ENCODE data around the gene PCDHAC1.

Gene PCDHAC1

DNA sequence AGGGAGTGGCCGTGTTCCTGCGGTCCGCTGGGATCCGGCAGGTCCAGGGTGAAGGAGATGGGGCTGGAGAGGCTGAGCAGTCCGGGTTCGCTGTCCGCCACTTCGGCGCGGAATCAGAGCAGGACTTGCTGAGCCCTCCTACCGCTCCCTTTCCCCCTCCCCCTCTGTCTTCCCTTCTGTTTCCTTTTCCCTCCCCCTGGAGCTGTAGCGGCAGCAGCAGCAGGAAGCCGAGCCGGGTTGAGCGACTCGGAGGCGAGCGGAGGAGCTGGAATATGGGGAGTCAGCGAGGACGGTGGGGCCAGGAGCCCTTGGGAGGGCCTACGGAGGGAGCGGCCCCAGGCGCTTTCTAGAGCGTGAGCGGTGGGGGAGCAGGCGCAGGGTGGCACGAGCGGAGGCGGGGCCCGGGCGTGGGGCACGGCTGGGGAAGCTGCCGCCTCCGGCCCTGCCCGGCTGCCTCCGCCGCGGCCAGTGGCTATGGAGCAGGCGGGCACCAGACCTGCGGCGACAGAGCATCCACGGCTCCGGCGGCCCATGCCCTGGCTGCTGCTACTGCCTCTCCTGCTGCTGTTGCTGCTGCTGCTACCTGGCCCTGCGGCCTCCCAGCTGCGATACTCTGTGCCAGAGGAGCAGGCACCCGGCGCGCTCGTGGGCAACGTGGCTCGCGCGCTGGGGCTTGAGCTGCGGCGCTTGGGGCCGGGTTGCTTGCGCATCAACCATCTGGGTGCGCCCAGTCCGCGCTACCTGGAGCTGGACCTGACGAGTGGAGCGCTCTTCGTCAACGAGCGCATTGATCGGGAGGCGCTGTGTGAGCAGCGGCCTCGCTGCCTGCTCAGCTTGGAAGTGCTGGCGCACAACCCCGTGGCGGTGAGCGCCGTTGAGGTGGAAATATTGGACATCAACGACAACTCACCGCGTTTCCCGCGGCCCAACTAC, 40.5 kb downstream of the PCDHAC1 start, which contains the start of gene PCDHAC2:
PCDHAC2 (plus strand) TSS at position 184 of the 933 bp plus-strand sequence; CDS start at position 475, 291 bp downstream.
- no peak for DNase-seq (ENCODE audit: low read depth in 2 of 2)

DNA sequence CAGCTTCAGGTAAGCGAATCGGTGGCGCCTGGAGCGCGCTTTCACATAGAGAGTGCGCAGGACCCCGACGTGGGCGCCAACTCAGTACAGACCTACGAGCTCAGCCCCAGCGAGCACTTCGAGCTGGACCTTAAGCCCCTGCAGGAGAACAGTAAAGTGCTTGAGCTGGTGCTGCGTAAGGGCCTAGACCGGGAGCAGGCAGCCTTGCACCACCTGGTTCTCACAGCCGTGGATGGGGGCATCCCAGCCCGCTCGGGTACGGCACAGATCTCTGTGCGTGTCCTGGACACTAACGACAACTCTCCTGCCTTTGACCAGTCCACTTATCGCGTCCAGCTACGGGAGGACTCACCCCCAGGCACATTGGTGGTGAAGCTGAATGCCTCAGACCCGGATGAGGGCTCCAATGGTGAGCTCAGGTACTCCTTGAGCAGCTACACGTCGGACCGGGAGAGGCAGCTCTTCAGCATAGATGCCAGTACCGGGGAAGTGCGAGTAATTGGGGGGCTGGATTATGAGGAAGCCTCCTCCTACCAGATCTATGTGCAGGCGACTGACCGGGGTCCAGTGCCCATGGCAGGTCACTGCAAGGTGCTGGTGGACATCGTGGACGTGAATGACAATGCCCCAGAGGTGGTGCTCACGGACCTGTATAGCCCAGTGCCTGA, 41.3 kb downstream of the PCDHAC1 start:
- no peak for DNase-seq (ENCODE audit: low read depth in 2 of 2)

DNA sequence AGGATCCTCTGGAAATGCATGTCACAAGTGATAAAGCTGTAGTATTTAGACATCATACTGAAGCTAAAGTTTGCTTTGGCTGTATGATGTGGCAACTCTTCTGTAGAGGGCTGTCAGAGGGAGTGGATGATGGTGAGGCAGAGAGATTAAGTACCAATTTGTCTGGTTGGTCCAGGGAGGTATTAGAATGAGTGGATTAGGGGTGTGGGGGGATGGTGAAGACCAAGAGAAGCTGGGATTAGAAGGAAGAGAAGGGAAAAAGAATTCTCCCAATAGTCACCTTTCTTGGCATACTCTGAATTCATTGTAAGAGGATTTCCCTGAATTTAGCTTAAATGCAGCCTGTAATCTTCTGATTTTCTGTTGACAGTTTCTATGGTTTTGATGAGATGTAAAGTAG, 43.8 kb downstream of the PCDHAC1 start:
- DNase-seq (ENCODE audit: low read depth in 2 of 2): no peak

DNA sequence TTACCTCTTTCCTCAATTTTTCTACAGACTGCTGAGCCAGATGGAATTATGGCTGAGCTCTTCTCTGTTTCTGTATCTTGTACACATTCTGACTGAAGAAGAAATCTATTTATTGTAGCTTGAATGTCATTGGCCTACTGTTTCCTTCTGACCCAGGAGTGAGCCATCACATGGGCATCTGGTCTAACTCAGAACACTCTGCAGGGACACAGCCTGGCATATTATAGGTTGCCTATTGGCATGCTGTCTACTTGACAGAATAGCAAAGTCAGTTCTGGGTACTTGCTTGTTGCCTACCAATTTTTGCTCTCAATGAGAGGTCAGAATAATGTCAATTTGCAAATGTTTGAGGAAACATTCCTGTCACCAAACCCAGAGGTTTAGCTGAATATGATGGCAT, 47.5 kb downstream of the PCDHAC1 start:
- DNase-seq (ENCODE audit: low read depth in 2 of 2): no peak

DNA sequence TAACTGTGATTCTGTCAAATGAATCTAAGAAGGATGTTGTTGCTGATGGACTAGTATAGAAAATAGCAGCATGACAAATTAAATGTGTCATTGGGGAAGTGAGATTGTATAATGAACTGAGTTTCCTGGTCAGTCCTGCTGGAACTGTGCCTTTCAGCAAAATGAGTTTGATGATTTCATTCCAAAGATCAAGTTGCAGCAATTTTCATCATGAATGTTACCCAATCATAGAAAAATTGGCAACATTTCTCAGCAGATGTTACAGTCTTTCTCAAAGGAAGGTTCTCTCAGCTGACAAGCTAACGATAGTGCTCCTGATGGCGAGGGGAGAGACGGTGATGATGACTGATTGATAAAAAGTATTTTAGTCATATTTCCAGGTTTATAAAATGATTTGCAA, 50.9 kb downstream of the PCDHAC1 start:
- no peak for DNase-seq (ENCODE audit: low read depth in 2 of 2)

DNA sequence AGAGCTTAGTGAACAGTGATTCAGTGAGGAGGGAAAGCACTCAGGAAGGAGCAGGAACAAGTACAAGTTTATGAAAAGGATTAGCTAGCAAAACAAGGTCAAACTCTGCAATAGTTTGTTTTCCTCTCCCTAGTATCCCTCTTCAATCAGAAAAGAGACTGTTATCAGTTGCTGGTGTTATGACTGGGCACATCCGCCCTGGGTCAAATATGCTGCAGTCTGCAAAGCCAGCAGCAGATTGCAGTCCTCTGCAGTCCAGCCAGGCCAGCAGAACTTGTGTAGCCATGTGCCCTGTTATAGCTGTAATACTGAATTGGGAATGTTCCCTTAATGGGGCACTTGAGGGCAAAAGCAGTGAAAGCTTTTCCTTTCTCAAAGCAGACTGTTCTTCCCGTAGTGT, 52.2 kb downstream of the PCDHAC1 start:
- DNase-seq (ENCODE audit: low read depth in 2 of 2): no peak

DNA sequence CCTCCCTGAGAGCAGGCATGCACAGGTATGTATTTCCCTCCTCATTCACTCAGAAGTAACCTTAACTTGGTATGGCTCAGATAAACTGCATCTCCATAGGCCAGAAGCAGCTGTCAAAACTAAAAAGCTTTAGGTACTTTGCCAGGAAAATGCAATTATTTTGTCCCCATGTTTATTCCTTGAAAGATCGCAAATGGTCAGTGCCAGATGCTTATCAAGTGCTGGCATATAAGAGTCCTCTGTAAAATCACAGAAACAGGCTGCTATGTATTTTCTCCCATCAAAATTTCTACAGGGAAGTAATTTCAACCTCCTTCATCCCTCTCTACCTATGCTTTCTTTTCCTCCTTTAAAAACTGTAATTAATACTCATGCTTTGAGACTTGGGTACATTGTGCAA, 52.9 kb downstream of the PCDHAC1 start:
- no peak for DNase-seq (ENCODE audit: low read depth in 2 of 2)

Measured in stimulated activated CD8-positive, alpha-beta memory T cell treated with anti-CD3 and anti-CD28 coated beads, Interleukin-7, amount 100 ng/mL, for 1 hour (primary cell).